ENCODE measurements around the gene ZNF639. TPM values are rescaled to one million over a fixed set of nuclear protein-coding genes. Genes with fewer than 3 reads are reported as not detected.

ZNF639 gene
- total RNA-seq, 1 experiment from 2014 or later: 80.5 TPM

DNA sequence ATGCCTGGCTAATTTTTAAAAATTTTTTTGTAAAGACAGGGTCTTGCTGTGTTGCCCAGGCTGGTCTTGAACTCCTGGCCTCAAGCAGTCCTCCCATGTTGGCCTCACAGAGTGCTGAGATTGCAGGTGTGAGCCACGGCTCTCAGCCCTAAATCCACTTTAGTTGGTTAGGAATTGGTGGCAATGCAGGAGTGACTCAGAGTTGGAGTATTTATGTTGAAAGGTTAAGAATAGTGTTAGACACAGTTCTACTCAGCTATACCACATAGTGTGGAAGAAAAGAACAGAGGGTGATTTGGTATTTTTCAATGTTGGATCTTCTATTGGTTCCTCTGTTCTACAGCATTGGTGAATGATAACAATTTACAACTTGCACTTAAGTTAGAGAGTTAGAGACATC, 7.6 kb downstream of the ZNF639 start:
- no peak for DNase-seq (ENCODE audit: low read depth in 1 of 2, low spot score in 2 of 2)
- no peaks in the 10 kb centered on the region for H3K27me3 ChIP-seq (replicated peaks)
- peaks cover 92% of the 10 kb centered on the region for H3K36me3 ChIP-seq
- no peak overlapping the region for H3K27ac ChIP-seq
- no peak overlapping the region for H3K4me3 ChIP-seq
- H3K4me1 ChIP-seq (replicated peaks): no peaks in the 10 kb centered on the region
- H3K9me3 ChIP-seq (replicated peaks): no peaks in the 10 kb centered on the region

DNA sequence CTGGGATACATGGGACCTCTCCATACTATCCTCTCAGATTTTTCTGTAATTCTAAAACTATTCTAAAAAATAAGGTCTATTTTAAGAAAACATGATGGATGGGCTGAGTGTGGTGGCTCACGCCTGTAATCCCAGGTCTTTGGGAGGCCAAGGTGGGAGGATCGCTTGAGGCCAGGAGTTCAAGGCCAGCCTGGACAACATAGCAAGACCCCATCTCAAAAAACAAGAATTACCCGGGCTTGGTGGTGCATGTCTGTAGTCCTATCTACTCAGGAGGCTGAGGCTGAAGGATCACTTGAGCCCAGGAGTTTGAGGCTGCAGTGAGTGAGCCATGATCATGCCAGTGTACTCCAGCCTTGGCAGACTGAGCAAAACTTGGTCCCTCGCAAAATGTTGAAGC, 9.4 kb downstream of the ZNF639 start:
- Histone ChIP-seq H3K4me3 (no peak overlapping the region), H3K27ac (no peak overlapping the region), H3K27me3 (replicated peaks) (no peaks in the 10 kb centered on the region), H3K36me3 (peaks cover 91% of the 10 kb centered on the region), H3K9me3 (replicated peaks) (no peaks in the 10 kb centered on the region), H3K4me1 (replicated peaks) (no peaks in the 10 kb centered on the region)
- DNase-seq (ENCODE audit: low read depth in 1 of 2, low spot score in 2 of 2): no peak

DNA sequence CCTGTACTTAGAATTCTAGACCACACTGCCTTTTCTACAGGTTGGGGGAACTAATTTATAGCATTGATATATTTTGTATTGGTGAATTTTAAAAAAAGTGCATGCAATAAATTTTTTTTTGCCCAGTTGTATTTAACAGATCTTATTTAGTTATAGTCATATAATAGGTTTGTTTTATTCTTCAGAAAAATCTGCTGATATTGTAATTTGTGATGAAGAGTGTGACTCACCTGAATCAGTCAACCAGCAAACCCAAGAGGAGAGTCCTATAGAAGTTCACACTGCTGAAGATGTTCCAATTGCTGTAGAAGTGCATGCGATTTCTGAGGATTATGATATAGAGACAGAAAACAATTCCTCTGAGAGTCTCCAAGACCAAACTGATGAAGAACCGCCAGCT, 10.3 kb downstream of the ZNF639 start:
- Histone ChIP-seq H3K4me3 (no peak overlapping the region), H3K36me3 (peaks cover 88% of the 10 kb centered on the region), H3K9me3 (replicated peaks) (no peaks in the 10 kb centered on the region), H3K4me1 (replicated peaks) (no peaks in the 10 kb centered on the region), H3K27ac (no peak overlapping the region), H3K27me3 (replicated peaks) (no peaks in the 10 kb centered on the region)
- no peak for DNase-seq (ENCODE audit: low read depth in 1 of 2, low spot score in 2 of 2)

DNA sequence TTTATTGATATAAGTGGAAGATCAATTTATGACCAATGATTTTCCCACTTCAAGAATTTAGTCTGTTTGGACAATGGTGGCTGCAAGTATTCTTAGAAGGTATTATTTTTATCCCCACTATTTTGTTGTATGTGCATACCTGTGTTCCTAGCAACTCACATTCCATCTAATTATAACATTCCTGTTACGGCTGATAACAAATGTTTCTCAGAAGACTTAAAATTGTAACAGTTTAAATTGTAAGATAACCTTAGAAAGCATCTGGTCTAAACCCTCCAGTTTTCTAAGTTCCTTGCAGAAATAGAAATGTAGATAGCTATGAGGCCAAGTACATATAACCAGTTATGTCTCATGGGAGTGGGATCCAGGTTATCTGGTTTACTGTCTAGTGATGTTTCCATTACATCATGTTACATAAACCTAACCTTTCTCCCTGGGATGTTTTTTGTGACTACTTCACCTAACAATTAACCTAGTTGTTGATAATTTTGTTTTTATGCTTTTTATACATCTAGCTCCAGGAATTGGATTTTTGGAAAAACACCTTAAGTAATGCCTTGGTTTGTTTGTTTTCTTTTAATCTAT, 13.6 kb downstream of the ZNF639 start:
- DNase-seq (ENCODE audit: low read depth in 1 of 2, low spot score in 2 of 2): no peak
- no peaks in the 10 kb centered on the region for H3K9me3 ChIP-seq (replicated peaks)

GRCh38 chr3:179347345-179348194, 24.7 kb downstream of the ZNF639 start, which contains the start of gene MFN1:
MFN1 (plus strand) TSS chr3:179347709; CDS start chr3:179348852, 1,143 bp downstream.
- Histone ChIP-seq H3K27me3 (replicated peaks) (no peaks in the 10 kb centered on the region), H3K36me3 (peaks cover 23% of the 10 kb centered on the region), H3K27ac (peak within 1 kb of the TSS; percentile 49; the same call in 1 of the 2 replicates), H3K9me3 (replicated peaks) (no peaks in the 10 kb centered on the region), H3K4me3 (peak within 1 kb of the TSS; percentile 62), H3K4me1 (replicated peaks) (peaks cover 10% of the 10 kb centered on the region)
- DNase-seq (ENCODE audit: low read depth in 1 of 2, low spot score in 2 of 2): peak; percentile 91

More for the DNA sequence above, 13.6 kb downstream of the ZNF639 start:
- H3K27ac ChIP-seq: no peak overlapping the region
- H3K4me1 ChIP-seq (replicated peaks): no peaks in the 10 kb centered on the region
- H3K36me3 ChIP-seq: peaks cover 56% of the 10 kb centered on the region
- no peaks in the 10 kb centered on the region for H3K27me3 ChIP-seq (replicated peaks)
- no peak overlapping the region for H3K4me3 ChIP-seq

DNA sequence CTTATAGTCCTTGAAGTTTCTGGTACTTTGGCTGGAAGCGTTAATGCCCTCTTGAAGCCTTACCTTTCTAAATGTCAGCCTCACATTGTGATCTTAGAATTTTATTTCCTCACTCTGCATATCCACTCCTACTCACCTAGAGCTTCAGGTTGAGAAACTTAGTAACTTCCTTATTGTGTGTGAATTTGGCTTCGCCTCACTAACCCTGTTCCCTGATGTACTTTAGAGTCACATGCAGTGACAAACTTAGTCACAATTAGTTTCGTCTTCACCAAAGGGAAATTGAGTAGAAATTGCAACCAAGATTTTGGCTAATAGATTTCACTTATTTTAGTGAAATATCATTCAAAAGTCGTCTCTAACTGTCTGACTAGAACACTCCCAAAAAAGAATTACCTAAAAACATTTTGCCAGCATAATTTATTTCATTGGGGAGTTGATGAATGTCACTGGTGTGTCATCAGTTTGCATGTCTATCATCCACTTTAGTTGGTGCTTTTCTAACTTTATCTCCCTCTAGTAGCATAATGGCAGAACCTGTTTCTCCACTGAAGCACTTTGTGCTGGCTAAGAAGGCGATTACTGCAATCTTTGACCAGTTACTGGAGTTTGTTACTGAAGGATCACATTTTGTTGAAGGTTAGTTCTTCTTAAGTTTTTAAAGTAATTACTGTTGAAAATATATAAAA, 25.6 kb downstream of the ZNF639 start:
- Histone ChIP-seq H3K4me1 (replicated peaks) (peaks cover 10% of the 10 kb centered on the region), H3K9me3 (replicated peaks) (no peaks in the 10 kb centered on the region), H3K27me3 (replicated peaks) (no peaks in the 10 kb centered on the region), H3K36me3 (peaks cover 29% of the 10 kb centered on the region), H3K27ac (no peak overlapping the region), H3K4me3 (peak overlapping the region; percentile 62)
- DNase-seq (ENCODE audit: low read depth in 1 of 2, low spot score in 2 of 2): no peak

- H3K9me3 ChIP-seq (replicated peaks): no peaks in the 10 kb centered on the region
- H3K4me3 ChIP-seq: no peak overlapping the region
- H3K27ac ChIP-seq: no peak overlapping the region
- DNase-seq (ENCODE audit: low read depth in 1 of 2, low spot score in 2 of 2): no peak
- H3K4me1 ChIP-seq (replicated peaks): no peaks in the 10 kb centered on the region
- peaks cover 63% of the 10 kb centered on the region for H3K36me3 ChIP-seq
- H3K27me3 ChIP-seq (replicated peaks): no peaks in the 10 kb centered on the region
Observed at GRCh38 chr3:179355996-179356395, 33.2 kb downstream of the ZNF639 start.

- DNase-seq (ENCODE audit: low read depth in 1 of 2, low spot score in 2 of 2): no peak
- Histone ChIP-seq H3K4me1 (replicated peaks) (no peaks in the 10 kb centered on the region), H3K9me3 (replicated peaks) (no peaks in the 10 kb centered on the region), H3K36me3 (peaks cover 48% of the 10 kb centered on the region), H3K4me3 (no peak overlapping the region), H3K27me3 (replicated peaks) (no peaks in the 10 kb centered on the region), H3K27ac (no peak overlapping the region)
Observed at GRCh38 chr3:179363332-179363731, 40.5 kb downstream of the ZNF639 start.

GRCh38 chr3:179369621-179370020, 46.8 kb downstream of the ZNF639 start:
- H3K27me3 ChIP-seq (replicated peaks): no peaks in the 10 kb centered on the region
- no peak overlapping the region for H3K4me3 ChIP-seq
- H3K9me3 ChIP-seq (replicated peaks): no peaks in the 10 kb centered on the region
- no peak for DNase-seq (ENCODE audit: low read depth in 1 of 2, low spot score in 2 of 2)
- peaks cover 23% of the 10 kb centered on the region for H3K36me3 ChIP-seq
- no peaks in the 10 kb centered on the region for H3K4me1 ChIP-seq (replicated peaks)
- H3K27ac ChIP-seq: no peak overlapping the region

GRCh38 chr3:179373938-179374337, 51.1 kb downstream of the ZNF639 start:
- Histone ChIP-seq H3K36me3 (peaks cover 35% of the 10 kb centered on the region), H3K27me3 (replicated peaks) (no peaks in the 10 kb centered on the region), H3K27ac (no peak overlapping the region), H3K9me3 (replicated peaks) (no peaks in the 10 kb centered on the region), H3K4me1 (replicated peaks) (no peaks in the 10 kb centered on the region), H3K4me3 (no peak overlapping the region)
- DNase-seq (ENCODE audit: low read depth in 1 of 2, low spot score in 2 of 2): no peak

DNA sequence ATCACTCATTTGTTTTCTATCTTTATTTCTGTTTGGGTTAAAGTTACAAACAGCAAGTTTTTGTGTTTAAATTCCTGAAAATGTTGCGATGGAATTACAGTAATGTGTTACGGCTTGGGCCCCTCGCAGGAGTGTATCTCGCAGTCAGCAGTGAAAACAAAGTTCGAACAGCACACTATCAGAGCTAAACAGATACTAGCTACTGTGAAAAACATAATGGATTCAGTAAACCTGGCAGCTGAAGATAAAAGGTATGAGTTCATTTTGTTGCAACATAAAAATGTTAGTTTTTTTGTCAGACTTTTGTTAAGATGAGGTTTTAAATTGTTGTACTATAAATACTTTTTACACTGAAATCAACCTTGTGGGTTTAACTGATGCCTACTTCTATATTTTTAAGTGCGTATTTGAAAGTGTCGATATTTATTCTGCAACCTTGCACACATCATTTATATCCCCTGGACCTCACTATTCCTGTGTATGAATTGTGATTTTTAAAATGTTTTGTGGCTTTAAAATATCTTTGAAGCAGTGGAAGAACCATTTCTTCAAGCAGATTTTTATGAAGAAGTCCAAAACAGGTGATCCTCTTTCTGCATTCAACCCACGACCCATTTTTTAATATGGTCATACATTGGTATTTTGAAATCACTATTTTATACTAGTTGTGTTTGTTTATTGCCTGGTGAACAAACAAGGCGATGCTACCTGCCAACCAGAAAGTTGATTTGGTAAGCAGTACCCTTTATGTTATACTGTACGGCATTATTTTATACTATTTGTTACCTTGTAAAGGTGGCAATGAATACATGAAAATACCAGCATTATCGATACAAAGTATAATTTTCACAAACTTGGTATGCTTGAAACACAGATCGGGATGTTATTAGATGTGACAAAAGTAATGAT, 52.5 kb downstream of the ZNF639 start:
- no peaks in the 10 kb centered on the region for H3K27me3 ChIP-seq (replicated peaks)
- no peak overlapping the region for H3K27ac ChIP-seq
- DNase-seq (ENCODE audit: low read depth in 1 of 2, low spot score in 2 of 2): no peak

GRCh38 chr3:179376474-179376873, 53.6 kb downstream of the ZNF639 start:
- H3K27me3 ChIP-seq (replicated peaks): no peaks in the 10 kb centered on the region
- H3K27ac ChIP-seq: no peak overlapping the region
- H3K36me3 ChIP-seq: peaks cover 48% of the 10 kb centered on the region

More for the DNA sequence above, 52.5 kb downstream of the ZNF639 start:
- no peak overlapping the region for H3K4me3 ChIP-seq
- peaks cover 40% of the 10 kb centered on the region for H3K36me3 ChIP-seq
- no peaks in the 10 kb centered on the region for H3K9me3 ChIP-seq (replicated peaks)
- H3K4me1 ChIP-seq (replicated peaks): no peaks in the 10 kb centered on the region

More at GRCh38 chr3:179376474-179376873, 53.6 kb downstream of the ZNF639 start:
- no peak for DNase-seq (ENCODE audit: low read depth in 1 of 2, low spot score in 2 of 2)
- H3K4me1 ChIP-seq (replicated peaks): no peaks in the 10 kb centered on the region
- H3K9me3 ChIP-seq (replicated peaks): no peaks in the 10 kb centered on the region
- H3K4me3 ChIP-seq: no peak overlapping the region
